Endothelial cell (in vitro differentiated cells): ENCODE data around the gene TOMM20. TPM values are rescaled to one million over a fixed set of nuclear protein-coding genes. Genes with fewer than 3 reads are reported as not detected.
"Not testable (repeated sequence)": the region's sequence is repeated elsewhere in the genome, so short reads cannot be mapped to it uniquely, and the experiment has no call there.

Source experiments
- DNase-seq: peaks from one replicate; pipeline ENCODE4 v3.0.0; 2021; ENCODE audit warnings: low spot score
- H3K27ac Mint-ChIP-seq: one replicate; pipeline ENCODE4 v1.8.0; 2021; ENCODE audit warnings: mixed read lengths, inconsistent platforms; ENCODE audit not compliant: unreplicated experiment
- H3K27me3 Mint-ChIP-seq: one replicate; pipeline ENCODE4 v1.8.0; 2021; ENCODE audit warnings: mild to moderate bottlenecking, moderate library complexity, mixed read lengths, inconsistent platforms; ENCODE audit not compliant: unreplicated experiment
- H3K36me3 Mint-ChIP-seq: one replicate; pipeline ENCODE4 v1.8.0; 2021; ENCODE audit warnings: mild to moderate bottlenecking, low read depth, mixed read lengths, inconsistent platforms; ENCODE audit not compliant: unreplicated experiment
- H3K4me1 Mint-ChIP-seq: one replicate; pipeline ENCODE4 v1.8.0; 2021; ENCODE audit warnings: mild to moderate bottlenecking, mixed read lengths, inconsistent platforms; ENCODE audit not compliant: unreplicated experiment
- H3K4me3 Mint-ChIP-seq: one replicate; pipeline ENCODE4 v1.8.0; 2021; ENCODE audit warnings: mild to moderate bottlenecking, mixed read lengths, inconsistent platforms; ENCODE audit not compliant: unreplicated experiment
- H3K9me3 Mint-ChIP-seq: one replicate; pipeline ENCODE4 v1.8.0; 2021; ENCODE audit warnings: mixed read lengths, inconsistent platforms; ENCODE audit not compliant: unreplicated experiment
- CTCF ChIP-seq: fragments of 200-600 bp; sonication (generic); IDR thresholded peaks from one replicate; pipeline ENCODE4 v1.5.0; 2021; ENCODE audit warnings: antibody characterized with exemption; ENCODE audit not compliant: unreplicated experiment
- total RNA-seq: library from RNA; stranded (reverse); fragmentation: NEBNext Ultra II Directional; extraction: Animal tissue kit (Norgen Biotek cat#: 25700); gene quantifications from one replicate; pipeline ENCODE4 v1.2.1, GENCODE V29; 2021; ENCODE audit not compliant: unreplicated experiment

Gene TOMM20
- total RNA-seq, 1 donor from 2014 or later: 105 TPM

- Mint-ChIP-seq H3K27ac (no peak overlapping the region), H3K4me1 (peaks cover 10% of the 10 kb centered on the region), H3K9me3 (no peaks in the 10 kb centered on the region), H3K4me3 (no peak overlapping the region), H3K36me3 (peaks cover 4% of the 10 kb centered on the region), H3K27me3 (peaks cover 2% of the 10 kb centered on the region)
- no peak for DNase-seq
- no peak for TF ChIP-seq CTCF
These were observed 26.4 kb downstream of the TOMM20 start for GRCh38 chr1:235102259-235102582.

- Mint-ChIP-seq H3K4me1 (peaks cover 10% of the 10 kb centered on the region), H3K4me3 (no peak overlapping the region), H3K9me3 (no peaks in the 10 kb centered on the region), H3K27ac (no peak overlapping the region), H3K36me3 (peaks cover 4% of the 10 kb centered on the region), H3K27me3 (no peaks in the 10 kb centered on the region)
- no peak for DNase-seq
- no peak for TF ChIP-seq CTCF
These were observed 26.9 kb downstream of the TOMM20 start for GRCh38 chr1:235101558-235102258.

- no peaks in the 10 kb centered on the region for H3K27me3 Mint-ChIP-seq
- TF ChIP-seq CTCF: no peak
- no peaks in the 10 kb centered on the region for H3K9me3 Mint-ChIP-seq
- peaks cover 15% of the 10 kb centered on the region for H3K4me1 Mint-ChIP-seq
- H3K4me3 Mint-ChIP-seq: no peak overlapping the region
- no peak for DNase-seq
- no peak overlapping the region for H3K27ac Mint-ChIP-seq
- peaks cover 4% of the 10 kb centered on the region for H3K36me3 Mint-ChIP-seq
These were observed 28.4 kb downstream of the TOMM20 start for GRCh38 chr1:235100194-235100772.

DNA sequence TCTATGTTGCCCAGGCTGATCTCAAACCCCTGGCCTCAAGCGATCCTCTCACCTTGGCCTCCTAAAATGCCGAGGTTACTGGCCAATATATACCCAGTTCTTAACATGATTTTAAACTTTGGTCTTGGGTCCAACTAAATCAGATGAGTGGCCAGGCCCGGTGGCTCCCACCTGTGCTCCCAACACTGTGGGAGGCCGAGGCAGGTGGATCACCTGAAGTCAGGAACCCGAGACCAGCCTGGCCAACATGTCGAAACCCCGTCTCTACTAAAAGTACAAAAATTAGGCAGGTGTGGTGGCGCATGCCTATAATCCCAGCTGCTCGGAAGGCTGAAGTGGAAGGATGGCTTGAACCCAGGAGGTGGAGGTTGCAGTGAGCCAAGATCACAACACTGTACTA lies 29.6 kb downstream of the TOMM20 start:
- DNase-seq: no peak
- Mint-ChIP-seq H3K4me1 (peaks cover 7% of the 10 kb centered on the region), H3K27ac (no peak overlapping the region), H3K9me3 (no peaks in the 10 kb centered on the region), H3K36me3 (peaks cover 4% of the 10 kb centered on the region), H3K27me3 (peaks cover 3% of the 10 kb centered on the region), H3K4me3 (no peak overlapping the region)
- TF ChIP-seq CTCF: no peak

DNA sequence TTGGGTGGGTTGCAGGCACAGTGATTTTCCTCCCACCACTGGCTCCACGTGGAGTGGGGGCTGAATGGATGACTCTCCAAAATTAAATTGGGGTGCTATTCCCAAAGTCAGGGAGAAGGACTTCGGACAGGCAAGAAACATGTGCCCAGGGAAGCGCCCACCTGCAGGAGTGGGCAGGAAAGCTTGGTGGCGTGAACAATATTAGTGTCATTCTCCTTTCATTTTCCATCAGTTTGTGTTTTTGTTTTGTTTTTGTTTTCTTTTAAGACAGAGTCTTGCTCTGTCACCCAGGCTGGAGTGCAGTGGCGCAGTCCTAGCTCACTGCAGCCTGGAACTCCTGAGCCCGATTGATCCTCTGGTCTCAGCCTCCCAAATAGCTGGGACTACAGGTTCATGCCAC lies 30.1 kb downstream of the TOMM20 start:
- H3K36me3 Mint-ChIP-seq: peaks cover 4% of the 10 kb centered on the region
- H3K27ac Mint-ChIP-seq: no peak overlapping the region
- no peaks in the 10 kb centered on the region for H3K9me3 Mint-ChIP-seq
- H3K4me3 Mint-ChIP-seq: no peak overlapping the region
- H3K27me3 Mint-ChIP-seq: peaks cover 7% of the 10 kb centered on the region
- no peak for TF ChIP-seq CTCF
- DNase-seq: no peak
- peaks cover 12% of the 10 kb centered on the region for H3K4me1 Mint-ChIP-seq

- H3K27ac Mint-ChIP-seq, H3K4me3 Mint-ChIP-seq: not testable (repeated sequence)
- peaks cover 18% of the 10 kb centered on the region for H3K4me1 Mint-ChIP-seq
These were observed 31.1 kb downstream of the TOMM20 start for GRCh38 chr1:235097501-235097900.

More at GRCh38 chr1:235097501-235097900, 31.1 kb downstream of the TOMM20 start:
- not testable (repeated sequence) for H3K36me3 Mint-ChIP-seq, H3K9me3 Mint-ChIP-seq, DNase-seq, H3K27me3 Mint-ChIP-seq
